ENCODE measurements around the gene WWOX.

WWOX gene

GRCh38 chr16:78735337-78735736 is 635.9 kb downstream of the WWOX start:
- intact Hi-C loops (cut with DNase I) = no loop called here
- DNase-seq = no peak

GRCh38 chr16:78737630-78738029 is 638.2 kb downstream of the WWOX start:
- DNase-seq = no peak
- intact Hi-C loops (cut with DNase I) = no loop called here

- intact Hi-C loops (cut with DNase I) = no loop called here
These were observed 639.1 kb downstream of the WWOX start for GRCh38 chr16:78738557-78738956.

GRCh38 chr16:78740269-78740668 is 640.8 kb downstream of the WWOX start:
- intact Hi-C loops (cut with DNase I) = no loop called here
- DNase-seq = no peak

More at GRCh38 chr16:78738557-78738956, 639.1 kb downstream of the WWOX start:
- no peak for DNase-seq

GRCh38 chr16:78742501-78743283 is 643.2 kb downstream of the WWOX start:
- DNase-seq = no peak
- intact Hi-C loops (cut with DNase I) = no loop called here

- intact Hi-C loops (cut with DNase I) = no loop called here
- no peak for DNase-seq
These were observed 644.1 kb downstream of the WWOX start for GRCh38 chr16:78743556-78743955.

- no peak for DNase-seq
- intact Hi-C loops (cut with DNase I) = no loop called here
These were observed 644.6 kb downstream of the WWOX start for GRCh38 chr16:78744099-78744498.

- DNase-seq = no peak
- intact Hi-C loops (cut with DNase I) = no loop called here
These were observed 645.3 kb downstream of the WWOX start for GRCh38 chr16:78744796-78745107.

- DNase-seq = no peak
- intact Hi-C loops (cut with DNase I) = no loop called here
These were observed 645.9 kb downstream of the WWOX start for GRCh38 chr16:78745108-78746019.

- intact Hi-C loops (cut with DNase I) = no loop called here
- DNase-seq = no peak
These were observed 647.3 kb downstream of the WWOX start for GRCh38 chr16:78746718-78747117.

GRCh38 chr16:78748220-78748929 is 648.9 kb downstream of the WWOX start:
- no peak for DNase-seq
- intact Hi-C loops (cut with DNase I) = no loop called here

GRCh38 chr16:78749745-78750268 is 650.4 kb downstream of the WWOX start:
- intact Hi-C loops (cut with DNase I) = no loop called here
- DNase-seq = no peak

GRCh38 chr16:78750611-78751010 is 651.2 kb downstream of the WWOX start:
- DNase-seq = no peak
- intact Hi-C loops (cut with DNase I) = no loop called here

- no peak for DNase-seq
- intact Hi-C loops (cut with DNase I) = no loop called here
These were observed 652.1 kb downstream of the WWOX start for GRCh38 chr16:78751601-78752000.

GRCh38 chr16:78754713-78755112 is 655.3 kb downstream of the WWOX start:
- no peak for DNase-seq
- intact Hi-C loops (cut with DNase I) = no loop called here

GRCh38 chr16:78755751-78756661 is 656.6 kb downstream of the WWOX start:
- DNase-seq = no peak
- intact Hi-C loops (cut with DNase I) = no loop called here

GRCh38 chr16:78759596-78759995 is 660.1 kb downstream of the WWOX start:
- intact Hi-C loops (cut with DNase I) = no loop called here

GRCh38 chr16:78760611-78761010 is 661.2 kb downstream of the WWOX start:
- no peak for DNase-seq
- intact Hi-C loops (cut with DNase I) = no loop called here

More at GRCh38 chr16:78759596-78759995, 660.1 kb downstream of the WWOX start:
- DNase-seq = no peak

GRCh38 chr16:78761427-78761826 is 662.0 kb downstream of the WWOX start:
- intact Hi-C loops (cut with DNase I) = no loop called here
- no peak for DNase-seq

- intact Hi-C loops (cut with DNase I) = no loop called here
These were observed 662.8 kb downstream of the WWOX start for GRCh38 chr16:78762222-78762621.

More at GRCh38 chr16:78762222-78762621, 662.8 kb downstream of the WWOX start:
- DNase-seq = no peak

Data from posterior cingulate gyrus (tissue), 11 donors.